H1 (cell line): ENCODE results near the gene UBL4B. TPM values are rescaled to one million over a fixed set of nuclear protein-coding genes. Genes with fewer than 3 reads are reported as not detected.

Experiments used
- CTCF ChIA-PET: fragments of 300-600 bp; sonication (Branson Sonifier 250); formaldehyde crosslinking; loops from one replicate; lab custom pipeline; 2021; ENCODE audit not compliant: partially characterized antibody; lab: Charles Lee
- POLR2A ChIA-PET: fragments of 300-600 bp; sonication (Branson Sonifier 250); formaldehyde crosslinking; loops from one replicate; lab custom pipeline; 2021; ENCODE audit warnings: inconsistent platforms; ENCODE audit not compliant: partially characterized antibody; lab: Charles Lee
- DNase-seq, 2 experiments: peaks; one replicate each; pipeline versions ENCODE4 v3.0.0 to v3.0.0-alpha.2; 2010 to 2022; ENCODE audit warnings: low spot score in 2 of 2, low read depth in 1 of 2, mixed read lengths in 1 of 2
- FAIRE-seq: peaks from 2 replicates; lab custom pipeline; 2011; peaks lifted over from hg19 to GRCh38; lab: Jason Lieb, UNC
- H2AFZ ChIP-seq: 2 replicates; pipeline ENCODE4 v1.8.1; 2012; ENCODE audit warnings: low read length, inconsistent platforms
- H2AK5ac ChIP-seq: 2 replicates; pipeline ENCODE4 v1.6.1; 2013; ENCODE audit warnings: low read depth, low read length
- H2BK120ac ChIP-seq: replicated peaks from 2 replicates; pipeline ENCODE3; 2013; ENCODE audit warnings: low read depth, low read length, inconsistent platforms
- H2BK12ac ChIP-seq: 2 replicates; pipeline ENCODE4 v1.6.1; 2013; ENCODE audit warnings: low read depth, low read length
- H2BK15ac ChIP-seq: 2 replicates; pipeline ENCODE4 v1.6.1; 2013; ENCODE audit warnings: low read length
- H2BK20ac ChIP-seq: 2 replicates; pipeline ENCODE4 v1.6.1; 2013; ENCODE audit warnings: low read length
- H2BK5ac ChIP-seq: 2 replicates; pipeline ENCODE4 v1.6.1; 2013; ENCODE audit warnings: low read depth, low read length
- H3K14ac ChIP-seq: 2 replicates; pipeline ENCODE4 v1.6.1; 2013; ENCODE audit warnings: inconsistent platforms; ENCODE audit not compliant: insufficient read length
- H3K18ac ChIP-seq: 2 replicates; pipeline ENCODE4 v1.6.1; 2013; ENCODE audit warnings: low read length; ENCODE audit errors: extremely low read depth
- H3K23ac ChIP-seq: 2 replicates; pipeline ENCODE4 v1.6.1; 2013; ENCODE audit warnings: inconsistent platforms; ENCODE audit not compliant: insufficient read length
- H3K23me2 ChIP-seq: 2 replicates; pipeline ENCODE4 v1.6.1; 2013; ENCODE audit warnings: low read depth, low read length
- H3K27ac ChIP-seq: 2 replicates; pipeline ENCODE4 v1.6.1; 2011; ENCODE audit warnings: low read depth, low read length, inconsistent platforms
- H3K27me3 ChIP-seq, 4 experiments: replicated peaks in 1 of 4; 1 replicate in 1 of 4; 2 replicates in 3 of 4; pipeline versions ENCODE4 v1.6.1 to v1.8.1; 2011 to 2013; ENCODE audit warnings: low read length in 3 of 4, mild to moderate bottlenecking in 3 of 4, inconsistent platforms in 2 of 4, mixed read lengths in 2 of 4, moderate library complexity in 1 of 4; ENCODE audit not compliant: control insufficient read depth in 3 of 4, insufficient read depth in 3 of 4; ENCODE audit errors: extremely low read depth in 1 of 4
- H3K36me3 ChIP-seq, 4 experiments: 2 replicates each; pipeline versions ENCODE4 v1.6.1 to v1.8.1; 2011 to 2013; ENCODE audit warnings: mild to moderate bottlenecking in 4 of 4, low read length in 3 of 4, moderate library complexity in 2 of 4, control low read depth in 1 of 4, inconsistent platforms in 1 of 4; ENCODE audit not compliant: insufficient read depth in 4 of 4, control insufficient read depth in 2 of 4
- H3K4ac ChIP-seq: replicated peaks from 2 replicates; pipeline ENCODE3; 2013; ENCODE audit warnings: low read length, low read depth, mixed read lengths, inconsistent platforms; ENCODE audit not compliant: insufficient read length
- H3K4me1 ChIP-seq, 4 experiments: replicated peaks in 1 of 4; 1 replicate in 1 of 4; 2 replicates in 3 of 4; pipeline versions ENCODE4 v1.6.1 to v1.8.1; 2011 to 2013; ENCODE audit warnings: low read length in 3 of 4, inconsistent platforms in 2 of 4, mixed read lengths in 1 of 4; ENCODE audit not compliant: insufficient read depth in 4 of 4, control insufficient read depth in 3 of 4
- H3K4me2 ChIP-seq, 2 experiments: 2 replicates each; pipeline versions ENCODE4 v1.6.1 to v1.8.1; 2011 to 2013; ENCODE audit warnings: low read depth in 2 of 2, low read length in 2 of 2, control low read depth in 1 of 2, inconsistent platforms in 1 of 2, mild to moderate bottlenecking in 1 of 2; ENCODE audit not compliant: insufficient read depth in 1 of 2
- H3K4me3 ChIP-seq, 4 experiments: fragments of 200-600, 300-600 bp in 1 of 4; sonication (generic), shearing (Covaris generic), sonication (Bioruptor Twin) in 1 of 4; 2 replicates each; pipeline versions ENCODE4 v1.5.1 to v1.8.1; 2011 to 2016; ENCODE audit warnings: low read length in 4 of 4, low read depth in 3 of 4, control low read depth in 2 of 4, inconsistent platforms in 2 of 4, mild to moderate bottlenecking in 2 of 4, mixed read lengths in 1 of 4, moderate library complexity in 1 of 4; ENCODE audit not compliant: insufficient read depth in 2 of 4; ENCODE audit errors: extremely low read depth in 1 of 4
- H3K56ac ChIP-seq: replicated peaks from 2 replicates; pipeline ENCODE3; 2013; ENCODE audit warnings: low read depth, mild to moderate bottlenecking, mixed read lengths, low read length, inconsistent platforms; ENCODE audit not compliant: insufficient read length
- H3K79me1 ChIP-seq: 2 replicates; pipeline ENCODE4 v1.6.1; 2013; ENCODE audit warnings: low read depth, low read length, control low read depth
- H3K79me2 ChIP-seq, 2 experiments: 2 replicates each; pipeline versions ENCODE4 v1.6.1 to v1.8.1; 2012 to 2013; ENCODE audit warnings: low read length in 2 of 2, mild to moderate bottlenecking in 2 of 2, inconsistent platforms in 1 of 2; ENCODE audit not compliant: insufficient read depth in 2 of 2, control insufficient read depth in 1 of 2
- H3K9ac ChIP-seq, 4 experiments: replicated peaks in 1 of 4; 1 replicate in 1 of 4; 2 replicates in 3 of 4; pipeline versions ENCODE4 v1.6.1 to v1.8.1; 2011 to 2013; ENCODE audit warnings: low read depth in 3 of 4, low read length in 3 of 4, control low read depth in 2 of 4, mild to moderate bottlenecking in 2 of 4, moderate library complexity in 2 of 4, inconsistent platforms in 1 of 4; ENCODE audit errors: extremely low read depth in 1 of 4
- H3K9me3 ChIP-seq, 2 experiments: 2 replicates each; pipeline versions ENCODE4 v1.6.1 to v1.8.1; 2012 to 2013; ENCODE audit warnings: mild to moderate bottlenecking in 2 of 2, moderate library complexity in 2 of 2, control low read depth in 1 of 2, inconsistent platforms in 1 of 2, low read depth in 1 of 2, low read length in 1 of 2, mixed read lengths in 1 of 2; ENCODE audit not compliant: insufficient read depth in 2 of 2
- H4K20me1 ChIP-seq, 2 experiments: replicated peaks in 1 of 2; 2 replicates each; pipeline versions ENCODE3 to v1.8.1; 2011 to 2013; ENCODE audit warnings: inconsistent platforms in 2 of 2, low read length in 2 of 2, mild to moderate bottlenecking in 1 of 2; ENCODE audit not compliant: insufficient read depth in 2 of 2, control insufficient read depth in 1 of 2
- H4K5ac ChIP-seq: 2 replicates; pipeline ENCODE4 v1.6.1; 2013; ENCODE audit warnings: low read length, low read depth, mixed read lengths, inconsistent platforms; ENCODE audit not compliant: insufficient read length
- H4K8ac ChIP-seq: 2 replicates; pipeline ENCODE4 v1.8.0; 2013; ENCODE audit warnings: mild to moderate bottlenecking, moderate library complexity, low read length, inconsistent platforms; ENCODE audit not compliant: insufficient read depth; ENCODE audit errors: extremely low read depth
- H4K91ac ChIP-seq: replicated peaks from 2 replicates; pipeline ENCODE3; 2013; ENCODE audit warnings: low read length, mixed read lengths, inconsistent platforms; ENCODE audit not compliant: insufficient read length
- CTCF ChIP-seq, 3 experiments: IDR thresholded peaks; 1 replicate in 2 of 3; 2 replicates in 1 of 3; pipeline versions ENCODE4 v1.5.1 to v1.6.1; 2011; ENCODE audit warnings: low read length in 3 of 3, mild to moderate bottlenecking in 3 of 3, inconsistent platforms in 2 of 3, low read depth in 1 of 3, moderate library complexity in 1 of 3; ENCODE audit not compliant: insufficient read depth in 1 of 3; ENCODE audit errors: control extremely low read depth in 1 of 3
- EP300 ChIP-seq, 2 experiments: IDR thresholded peaks; 1 replicate in 1 of 2; 2 replicates in 1 of 2; pipeline ENCODE4 v1.6.1; 2011 to 2012; ENCODE audit warnings: low read depth in 2 of 2, low read length in 2 of 2, mild to moderate bottlenecking in 2 of 2, borderline replicate concordance in 1 of 2, inconsistent platforms in 1 of 2, moderate library complexity in 1 of 2
- JUND ChIP-seq: IDR thresholded peaks from 2 replicates; pipeline ENCODE4 v1.6.1; 2011; ENCODE audit warnings: mild to moderate bottlenecking, improper control_type of control experiment, low read length
- NRF1 ChIP-seq: IDR thresholded peaks from 2 replicates; pipeline ENCODE4 v1.6.1; 2011; ENCODE audit warnings: mild to moderate bottlenecking, low read depth, low read length, improper control_type of control experiment
- PHF8 ChIP-seq: fragments of 200-600 bp; sonication (generic); conservative IDR thresholded peaks from 2 replicates; pipeline ENCODE4 v1.7.1; 2012; ENCODE audit warnings: low read depth, mild to moderate bottlenecking, inconsistent platforms, low read length, moderate library complexity
- RFX5 ChIP-seq: IDR thresholded peaks from 2 replicates; pipeline ENCODE4 v1.6.1; 2011; ENCODE audit warnings: low read depth, low read length, improper control_type of control experiment, borderline replicate concordance
- SAP30 ChIP-seq: fragments of 300-600 bp; sonication (generic); IDR thresholded peaks from 2 replicates; pipeline ENCODE4 v1.7.1; 2012; ENCODE audit warnings: low read length, moderate library complexity, mild to moderate bottlenecking, inconsistent platforms; ENCODE audit not compliant: insufficient read depth, insufficient replicate concordance
- SP2 ChIP-seq: IDR thresholded peaks from 2 replicates; pipeline ENCODE4 v1.6.1; 2012; ENCODE audit warnings: mild to moderate bottlenecking, low read length, inconsistent platforms
- TAF1 ChIP-seq: IDR thresholded peaks from 2 replicates; pipeline ENCODE4 v1.6.1; 2011; ENCODE audit warnings: mild to moderate bottlenecking, low read depth, low read length
- TBP ChIP-seq: IDR thresholded peaks from 2 replicates; pipeline ENCODE4 v1.6.1; 2011; ENCODE audit warnings: low read depth, low read length, improper control_type of control experiment
- TCF12 ChIP-seq: IDR thresholded peaks from 2 replicates; pipeline ENCODE4 v1.6.1; 2011; ENCODE audit warnings: low read depth, mild to moderate bottlenecking, low read length
- WGBS, 2 experiments: shearing (Covaris generic) in 1 of 2; methylation state at CpG; one replicate each; pipeline versions ENCODE4 v1.1.6 to v1.1.7; 2013 to 2015; ENCODE audit warnings: low lambda C conversion rate in 2 of 2, mixed read lengths in 2 of 2, inconsistent platforms in 1 of 2, low coverage in 1 of 2, missing lambda C conversion rate in 1 of 2; ENCODE audit not compliant: insufficient replicate concordance in 2 of 2, insufficient coverage in 1 of 2, insufficient read length in 1 of 2; ENCODE audit errors: extremely low coverage in 1 of 2, missing lambda C conversion rate in 1 of 2; 5-methylcytosine and 5-hydroxymethylcytosine counted together
- polyA plus RNA-seq, 7 experiments: library from polyadenylated mRNA; depleted of rRNA in 3 of 7; stranded (reverse) in 5 of 7; unstranded in 2 of 7; fragments of >200 nt in 5 of 7; fragments of 200-250 nt in 2 of 7; gene quantifications; 1 replicate in 5 of 7; 2 replicates in 1 of 7; 4 replicates in 1 of 7; pipeline versions ENCODE4 v1.2.1 to v1.2.3, GENCODE V29; 2011 to 2013; ENCODE audit warnings: missing spikeins in 2 of 7, mixed read lengths in 2 of 7
- total RNA-seq: library from RNA; stranded (reverse); fragmentation: NEBNext Ultra II Directional; extraction: Animal tissue kit (Norgen Biotek cat#: 25700); gene quantifications from 2 replicates; pipeline ENCODE4 v1.2.1, GENCODE V29; 2021

The UBL4B gene
- total and polyA plus RNA-seq, 2 of the 8 experiments (the other 6 are each of a cell fraction or from before 2014, with no cell fraction given), result 0.11 TPM; not detected in 1

DNA sequence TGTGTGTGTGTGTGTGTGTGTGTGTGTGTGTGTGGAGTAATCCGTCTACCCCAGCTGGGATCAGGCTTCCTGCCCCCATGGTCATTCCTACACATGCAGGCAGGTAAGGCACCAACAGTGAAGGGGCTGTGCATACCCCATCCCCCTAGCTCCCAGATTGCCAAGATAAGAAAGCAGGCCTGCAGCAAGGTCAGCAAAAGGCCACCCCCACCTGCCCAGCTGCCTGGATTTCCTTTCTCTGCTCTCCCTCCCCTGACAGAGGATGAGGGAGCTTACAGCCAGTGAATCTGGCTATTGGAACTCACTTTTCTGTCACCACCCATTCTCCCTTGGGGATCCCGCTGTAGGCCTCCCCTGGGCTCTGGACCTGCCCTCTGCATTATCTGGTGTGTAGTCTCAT lies 49.6 kb upstream of the UBL4B start:
- ChIA-PET POLR2A (interaction anchor here (0.8 to 1.5 kb wide), 4 partner anchors 9 to 28 kb away, joined by 3 to 4 read pairs (median 4); partner anchors contain the start of gene STRIP1), CTCF (interaction anchor here (1.3 to 52.4 kb wide), 5 partner anchors 9 to 397 kb away, joined by 3 to 1450 read pairs (median 6); partner anchors contain the start of genes ALX3 and STRIP1)
- H2BK120ac ChIP-seq, result no peak overlapping the region
- H2BK5ac ChIP-seq, result no peak overlapping the region
- no peak overlapping the region for H2AK5ac ChIP-seq
- no peaks in the 10 kb centered on the region for H3K79me1 ChIP-seq
- peaks cover 12 to 13% of the 10 kb centered on the region in 2 experiments for H4K20me1 ChIP-seq
- no peak overlapping the region for H2BK12ac ChIP-seq
- H3K79me2 ChIP-seq, result no peaks in the 10 kb centered on the region
- H3K9ac ChIP-seq, result no peak overlapping the region
- no peak overlapping the region for H2AFZ ChIP-seq
- no peak overlapping the region for H3K4ac ChIP-seq
- WGBS, 2 experiments, result 80% methylated on average over 2 of the region's 2 CpGs; no CpG with 5 or more reads in 1 of the 2 experiments
- H3K23ac ChIP-seq, result no peak overlapping the region
- H3K27me3 ChIP-seq, result peaks cover 21 to 32% (median 27%) of the 10 kb centered on the region in 4 experiments
- H3K56ac ChIP-seq, result no peak overlapping the region
- H4K8ac ChIP-seq, result no peak overlapping the region
- peaks cover 0 to 5% (median 4%) of the 10 kb centered on the region in 4 experiments; a peak in 5 of 7 replicates for H3K4me1 ChIP-seq
- no peak overlapping the region for H4K5ac ChIP-seq
- H3K18ac ChIP-seq, result no peak overlapping the region
- no peak overlapping the region for H2BK20ac ChIP-seq
- no peak overlapping the region for H3K27ac ChIP-seq
- no peak overlapping the region for H2BK15ac ChIP-seq
- no peak for FAIRE-seq
- no peak for DNase-seq
- no peak overlapping the region for H3K14ac ChIP-seq
- peaks cover 0 to 3% (median 0%) of the 10 kb centered on the region in 4 experiments; a peak in 3 of 8 replicates for H3K36me3 ChIP-seq
- H3K4me2 ChIP-seq, result no peak overlapping the region
- peaks cover 2% of the 10 kb centered on the region; the same call in 1 of the 2 replicates for H3K23me2 ChIP-seq
- H3K9me3 ChIP-seq, result no peaks in the 10 kb centered on the region
- no peak overlapping the region for H3K4me3 ChIP-seq
- H4K91ac ChIP-seq, result no peak overlapping the region
- TF ChIP-seq NRF1, result no peak
- TF ChIP-seq PHF8, result no peak
- TF ChIP-seq RFX5, result no peak
- no peak for TF ChIP-seq SAP30
- no peak for TF ChIP-seq JUND
- no peak for TF ChIP-seq TAF1
- TF ChIP-seq CTCF (IDR thresholded peaks at IDR 0.05; ENCODE audit: control extremely low read depth in 1 of 3, insufficient read depth in 1 of 3, low read depth in 1 of 3, low read length in 3 of 3), result no peak
- TF ChIP-seq TBP, result no peak
- TF ChIP-seq EP300 (IDR thresholded peaks at IDR 0.05; ENCODE audit: borderline replicate concordance in 1 of 2, low read depth in 2 of 2, low read length in 2 of 2), result no peak
- no peak for TF ChIP-seq SP2
- no peak for TF ChIP-seq TCF12
